GM12875 (cell line): ENCODE measurements around the gene HPS1.

Experiments
- H3K4me3 ChIP-seq: one replicate; pipeline ENCODE4 v1.5.1; 2011; ENCODE audit warnings: low read depth, low read length, control low read depth
- CTCF ChIP-seq: IDR thresholded peaks from 2 replicates; pipeline ENCODE4 v1.5.1; 2011; ENCODE audit warnings: low read depth, mild to moderate bottlenecking, control low read depth, inconsistent platforms, low read length, moderate library complexity, borderline replicate concordance; ENCODE audit not compliant: insufficient read depth

HPS1 gene

GRCh38 chr10:98405422-98405821 lies 41.3 kb downstream of the HPS1 start:
- TF ChIP-seq CTCF, result no peak
- H3K4me3 ChIP-seq, result no peak overlapping the region

GRCh38 chr10:98404571-98405359 lies 42.0 kb downstream of the HPS1 start:
- H3K4me3 ChIP-seq, result no peak overlapping the region
- no peak for TF ChIP-seq CTCF

- H3K4me3 ChIP-seq, result no peak overlapping the region
- no peak for TF ChIP-seq CTCF
Observed at GRCh38 chr10:98403812-98404504, 42.8 kb downstream of the HPS1 start.

GRCh38 chr10:98402931-98403718 lies 43.6 kb downstream of the HPS1 start:
- no peak for TF ChIP-seq CTCF
- H3K4me3 ChIP-seq, result no peak overlapping the region

DNA sequence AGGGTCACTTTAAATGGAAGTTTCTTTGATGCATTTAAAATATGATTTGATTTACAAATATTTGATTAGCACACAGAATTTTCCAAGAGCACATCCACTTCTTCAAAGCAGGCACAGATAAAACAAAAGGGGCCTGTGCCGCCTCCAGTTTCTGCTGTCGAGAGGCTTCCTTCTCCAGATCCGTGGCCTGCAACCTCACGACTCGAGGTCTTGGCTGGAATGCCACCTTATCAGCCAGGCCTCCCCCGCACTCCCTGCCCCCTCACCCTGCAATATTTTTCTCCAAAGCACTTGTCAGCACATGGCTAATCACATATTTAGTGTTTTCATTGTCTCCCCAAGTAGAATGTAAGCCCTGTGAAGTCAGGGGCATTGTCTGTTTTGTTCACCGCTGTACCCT lies 44.3 kb downstream of the HPS1 start:
- no peak for TF ChIP-seq CTCF

DNA sequence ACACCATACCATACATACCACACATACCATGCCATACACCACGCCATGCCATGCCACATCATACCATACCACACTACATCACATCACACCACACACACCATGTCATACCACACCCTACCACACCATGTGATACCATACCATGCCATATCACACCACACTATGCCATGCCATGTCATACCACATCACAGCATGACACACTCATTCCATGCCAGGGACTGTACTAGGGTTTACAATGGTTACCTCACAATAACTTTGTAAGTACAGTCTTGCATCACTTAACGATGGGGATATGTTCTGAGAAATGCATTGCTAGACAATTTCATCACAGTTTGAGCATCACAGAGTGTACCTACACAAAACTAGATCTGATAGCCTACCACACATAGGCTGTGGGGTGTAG lies 46.3 kb downstream of the HPS1 start:
- TF ChIP-seq CTCF, result no peak
- no peak overlapping the region for H3K4me3 ChIP-seq

More for the DNA sequence above, 44.3 kb downstream of the HPS1 start:
- H3K4me3 ChIP-seq, result no peak overlapping the region
